ENCODE data around the gene BBS10. TPM values are rescaled to one million over a fixed set of nuclear protein-coding genes. Genes with fewer than 3 reads are reported as not detected.

Gene BBS10
- total and polyA plus RNA-seq, 9 of the 15 experiments (the other 6 are each of a cell fraction or from before 2014, with no cell fraction given), result 2.3 to 14.9 (median 5.9) TPM

DNA sequence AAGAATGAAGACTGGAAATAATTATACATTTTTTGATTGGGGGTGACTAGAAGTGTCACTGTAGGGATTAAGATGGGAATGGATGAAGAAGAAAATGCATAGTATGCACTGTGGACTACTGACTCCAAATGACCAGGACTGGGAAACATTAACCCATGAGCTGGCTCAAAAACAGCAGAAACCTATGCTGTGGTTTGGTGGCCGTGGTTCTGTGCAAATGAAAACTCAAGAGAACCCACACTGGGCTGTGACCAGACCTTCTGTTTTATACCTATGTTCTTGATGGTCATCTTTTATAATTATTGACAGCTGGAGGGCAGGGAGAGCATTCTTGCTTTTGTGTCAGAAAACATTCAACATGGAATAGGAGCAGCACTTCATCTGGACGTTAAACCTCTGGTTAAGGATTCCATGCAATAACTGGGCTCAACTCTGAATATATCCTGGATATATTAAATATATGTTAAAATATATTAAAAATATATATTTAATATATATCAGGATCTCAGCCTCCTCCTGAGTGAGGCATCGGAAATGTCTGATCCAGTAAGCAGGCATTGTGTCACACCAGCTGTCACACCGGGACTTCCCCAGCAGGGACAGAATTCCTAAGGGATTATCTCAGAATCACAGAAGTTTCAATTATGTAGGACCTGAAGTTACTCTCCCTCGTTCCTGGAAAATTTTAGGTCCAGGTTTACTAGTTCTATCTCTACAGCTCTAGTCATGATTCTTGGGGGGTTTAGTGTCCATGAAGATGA, 48.5 kb downstream of the BBS10 start (continued):
- no peak for TF ChIP-seq SAP30 (IDR thresholded peaks at IDR 0.05; ENCODE audit: borderline replicate concordance, insufficient read depth, low read depth, low read length, poor library complexity, severe bottlenecking)

Small RNA genes lying within 50 kb of the gene (small RNA-seq; reads per million reads assigned to genes)
- not detected for gene RN7SKP172

Other genes starting within 250 kb of the BBS10 start
- gene OSBPL8, start 211.4 kb upstream of the BBS10 start, total RNA-seq (2014; rRNA removed), result 28.3 and 32.1 TPM in 2 replicates
- gene OSBPL8, start 211.4 kb upstream of the BBS10 start, total RNA-seq (2014; rRNA removed; fragmentation: Illumina TruSeq; extraction: Trizol), result 81.0 and 94.9 TPM in 2 replicates
- gene OSBPL8, start 211.4 kb upstream of the BBS10 start, total RNA-seq (2015; rRNA removed; fragmentation: Illumina TruSeq; extraction: Trizol), result 70.2 and 78.3 TPM in 2 replicates
- gene OSBPL8, start 211.4 kb upstream of the BBS10 start, total RNA-seq (2021), result 82.7 and 88.6 TPM in 2 replicates
- gene OSBPL8, start 211.4 kb upstream of the BBS10 start, polyA plus RNA-seq (2011; rRNA removed), result 34.2 and 52.7 TPM in 2 replicates
- gene OSBPL8, start 211.4 kb upstream of the BBS10 start, polyA plus RNA-seq (2014; fragmentation: Illumina TruSeq; extraction: Trizol), result 36.2 and 42.8 TPM in 2 replicates
- gene OSBPL8, start 211.4 kb upstream of the BBS10 start, polyA plus RNA-seq (2014; fragmentation: Nextera tagmentation; extraction: Ambion mirVana), result 10 to 100 TPM; 17.4 to 19.9 TPM
- gene OSBPL8, start 211.4 kb upstream of the BBS10 start, polyA plus RNA-seq (2014; rRNA removed), result 25.6 and 31.4 TPM in 2 replicates